Measurements from ENCODE around the gene PGBD2. TPM values are rescaled to one million over a fixed set of nuclear protein-coding genes. Genes with fewer than 3 reads are reported as not detected.
"Not testable (repeated sequence)": the region's sequence is repeated elsewhere in the genome, so short reads cannot be mapped to it uniquely, and the experiment has no call there.

The PGBD2 gene
- total RNA-seq, 1 experiment from 2014 or later = 6.1 TPM

GRCh38 chr1:248884632-248885295, 21.3 kb upstream of the PGBD2 start:
- Histone ChIP-seq H4K20me1 (ENCODE audit: insufficient read depth, low read depth, low read length) (no peaks in the 10 kb centered on the region), H2AFZ (ENCODE audit: low read length) (no peak overlapping the region), H3K36me3 (ENCODE audit: insufficient read depth, low read length) (no peaks in the 10 kb centered on the region), H3K27me3 (ENCODE audit: low read length) (no peaks in the 10 kb centered on the region), H3K9me3 (ENCODE audit: low read length) (no peaks in the 10 kb centered on the region), H3K4me1 (ENCODE audit: low read length) (peaks cover 23% of the 10 kb centered on the region), H3K4me2 (ENCODE audit: low read depth, low read length, poor library complexity, severe bottlenecking) (peak overlapping the region; percentile 8), H3K27ac (ENCODE audit: low read length) (no peak overlapping the region), H3K9ac (ENCODE audit: low read length) (no peak overlapping the region), H3K9me2 (replicated peaks; ENCODE audit: insufficient read depth, low read length) (no peaks in the 10 kb centered on the region), H3K79me2 (ENCODE audit: low read length) (no peaks in the 10 kb centered on the region), H3K4me3 (ENCODE audit: low read length) (no peak overlapping the region)
- peak; percentile 59 for DNase-seq

DNA sequence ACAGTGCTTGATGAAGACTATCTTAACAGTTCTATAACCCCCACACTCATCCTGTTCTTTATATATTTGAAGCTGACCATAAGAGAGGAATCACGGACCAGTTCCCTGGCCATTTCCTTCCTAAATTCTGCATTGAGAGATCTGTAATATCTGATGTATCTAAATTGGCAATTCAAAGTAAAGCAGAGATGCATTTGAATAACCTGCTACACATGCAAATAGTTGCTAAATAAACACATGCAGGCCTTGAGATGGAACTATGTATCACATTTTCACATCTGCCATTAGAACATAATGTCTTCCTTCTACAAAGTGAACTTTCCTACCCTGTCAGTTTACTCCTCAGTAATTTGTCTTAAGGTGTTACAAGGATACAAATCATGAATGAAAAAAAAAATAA, 20.4 kb upstream of the PGBD2 start:
- no peak for DNase-seq
- Histone ChIP-seq H3K27me3 (ENCODE audit: low read length) (no peaks in the 10 kb centered on the region), H2AFZ (ENCODE audit: low read length) (no peak overlapping the region), H3K4me3 (ENCODE audit: low read length) (no peak overlapping the region), H3K36me3 (ENCODE audit: insufficient read depth, low read length) (no peaks in the 10 kb centered on the region), H4K20me1 (ENCODE audit: insufficient read depth, low read depth, low read length) (no peaks in the 10 kb centered on the region), H3K4me2 (ENCODE audit: low read depth, low read length, poor library complexity, severe bottlenecking) (peak overlapping the region; percentile 12), H3K9ac (ENCODE audit: low read length) (no peak overlapping the region), H3K9me3 (ENCODE audit: low read length) (no peaks in the 10 kb centered on the region), H3K79me2 (ENCODE audit: low read length) (no peaks in the 10 kb centered on the region), H3K27ac (ENCODE audit: low read length) (no peak overlapping the region), H3K9me2 (replicated peaks; ENCODE audit: insufficient read depth, low read length) (no peaks in the 10 kb centered on the region), H3K4me1 (ENCODE audit: low read length) (peaks cover 23% of the 10 kb centered on the region)

GRCh38 chr1:248886237-248886895, 19.7 kb upstream of the PGBD2 start:
- H3K4me2 ChIP-seq (ENCODE audit: low read depth, low read length, poor library complexity, severe bottlenecking) = peak overlapping the region; percentile 12
- H2AFZ ChIP-seq (ENCODE audit: low read length) = no peak overlapping the region

GRCh38 chr1:248889914-248890243, 16.2 kb upstream of the PGBD2 start:
- not testable (repeated sequence) for H3K27me3 ChIP-seq (ENCODE audit: low read length); H3K36me3 ChIP-seq (ENCODE audit: insufficient read depth, low read length); H4K20me1 ChIP-seq (ENCODE audit: insufficient read depth, low read depth, low read length); H3K9me2 ChIP-seq (replicated peaks; ENCODE audit: insufficient read depth, low read length); H3K4me2 ChIP-seq (ENCODE audit: low read depth, low read length, poor library complexity, severe bottlenecking); H3K9me3 ChIP-seq (ENCODE audit: low read length); H2AFZ ChIP-seq (ENCODE audit: low read length); H3K79me2 ChIP-seq (ENCODE audit: low read length); H3K4me3 ChIP-seq (ENCODE audit: low read length); DNase-seq; H3K27ac ChIP-seq (ENCODE audit: low read length); H3K9ac ChIP-seq (ENCODE audit: low read length)
- peaks cover 18% of the 10 kb centered on the region for H3K4me1 ChIP-seq (ENCODE audit: low read length)

More at GRCh38 chr1:248886237-248886895, 19.7 kb upstream of the PGBD2 start:
- no peaks in the 10 kb centered on the region for H3K79me2 ChIP-seq (ENCODE audit: low read length)
- H3K9me2 ChIP-seq (replicated peaks; ENCODE audit: insufficient read depth, low read length) = no peaks in the 10 kb centered on the region
- H3K9me3 ChIP-seq (ENCODE audit: low read length) = no peaks in the 10 kb centered on the region
- no peaks in the 10 kb centered on the region for H4K20me1 ChIP-seq (ENCODE audit: insufficient read depth, low read depth, low read length)
- H3K27ac ChIP-seq (ENCODE audit: low read length) = no peak overlapping the region
- H3K4me1 ChIP-seq (ENCODE audit: low read length) = peaks cover 23% of the 10 kb centered on the region
- DNase-seq = no peak
- H3K36me3 ChIP-seq (ENCODE audit: insufficient read depth, low read length) = no peaks in the 10 kb centered on the region
- no peak overlapping the region for H3K9ac ChIP-seq (ENCODE audit: low read length)
- no peaks in the 10 kb centered on the region for H3K27me3 ChIP-seq (ENCODE audit: low read length)
- no peak overlapping the region for H3K4me3 ChIP-seq (ENCODE audit: low read length)

DNA sequence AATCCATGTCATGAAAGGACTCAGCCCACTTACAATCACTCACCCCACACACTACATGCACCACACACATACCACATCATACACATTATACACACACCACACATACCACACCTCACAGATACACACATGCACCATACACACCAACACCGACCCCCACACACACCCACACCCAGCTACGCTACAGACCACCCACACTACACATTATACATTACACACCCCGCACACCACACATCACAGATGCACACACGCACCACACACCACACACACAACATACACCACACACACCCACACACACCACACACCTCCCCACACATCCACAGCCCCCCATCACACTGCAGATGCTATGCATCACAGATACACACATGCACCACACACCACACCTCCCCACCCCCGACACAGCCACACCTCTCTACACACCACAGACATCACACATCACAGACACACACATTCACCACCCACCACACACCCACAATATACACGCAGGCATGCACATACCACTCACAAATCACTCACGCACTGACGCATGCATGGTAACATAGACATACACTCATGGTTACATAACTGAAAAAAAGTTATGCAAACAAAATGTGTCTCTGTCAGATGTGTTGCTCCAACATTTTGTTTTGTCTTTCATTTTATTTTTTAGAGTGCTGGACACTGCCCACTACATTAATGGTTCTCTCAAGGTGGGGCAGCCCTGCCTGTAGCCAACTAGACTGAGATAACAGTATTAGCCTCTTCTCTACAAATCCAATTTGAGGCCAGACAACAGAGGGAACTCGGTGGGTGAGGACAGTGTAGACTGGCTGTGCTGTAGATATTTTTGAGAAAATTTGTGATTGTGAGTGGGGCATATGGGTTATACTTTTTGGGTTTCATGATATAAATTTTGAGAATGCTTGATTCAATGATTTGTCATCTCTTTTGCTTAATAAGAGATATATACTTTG, 15.2 kb upstream of the PGBD2 start:
- no peak for DNase-seq
- H3K4me2 ChIP-seq (ENCODE audit: low read depth, low read length, poor library complexity, severe bottlenecking) = no peak overlapping the region
- peaks cover 8% of the 10 kb centered on the region for H3K4me1 ChIP-seq (ENCODE audit: low read length)
- no peaks in the 10 kb centered on the region for H3K79me2 ChIP-seq (ENCODE audit: low read length)
- no peaks in the 10 kb centered on the region for H3K36me3 ChIP-seq (ENCODE audit: insufficient read depth, low read length)
- no peak overlapping the region for H3K27ac ChIP-seq (ENCODE audit: low read length)
- H3K9me2 ChIP-seq (replicated peaks; ENCODE audit: insufficient read depth, low read length) = no peaks in the 10 kb centered on the region
- H3K9ac ChIP-seq (ENCODE audit: low read length) = no peak overlapping the region
- no peaks in the 10 kb centered on the region for H4K20me1 ChIP-seq (ENCODE audit: insufficient read depth, low read depth, low read length)
- H3K4me3 ChIP-seq (ENCODE audit: low read length) = no peak overlapping the region
- H2AFZ ChIP-seq (ENCODE audit: low read length) = no peak overlapping the region
- no peaks in the 10 kb centered on the region for H3K27me3 ChIP-seq (ENCODE audit: low read length)
- H3K9me3 ChIP-seq (ENCODE audit: low read length) = no peaks in the 10 kb centered on the region

DNA sequence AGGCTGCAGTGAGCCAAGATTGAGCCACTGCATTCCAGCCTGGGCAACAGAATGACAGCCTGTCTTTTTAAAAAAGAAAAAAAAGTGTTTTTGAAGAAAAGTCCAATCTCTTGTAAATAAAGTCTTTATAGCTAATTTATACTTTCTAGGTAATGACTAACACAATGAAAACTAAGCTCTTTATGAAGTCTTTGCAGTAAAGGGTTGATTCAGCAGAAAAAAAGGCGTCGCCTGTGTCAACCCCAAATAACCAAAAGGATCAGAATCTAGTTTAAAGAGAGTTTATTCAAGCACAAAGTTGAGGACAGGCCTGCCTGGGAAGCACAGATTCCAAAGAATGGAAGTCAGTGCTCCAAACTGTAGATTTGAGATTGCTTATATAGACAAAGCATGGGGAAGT, 14.3 kb upstream of the PGBD2 start:
- Histone ChIP-seq H3K9ac (ENCODE audit: low read length) (no peak overlapping the region), H3K4me3 (ENCODE audit: low read length) (no peak overlapping the region), H3K9me3 (ENCODE audit: low read length) (no peaks in the 10 kb centered on the region), H3K27me3 (ENCODE audit: low read length) (no peaks in the 10 kb centered on the region), H4K20me1 (ENCODE audit: insufficient read depth, low read depth, low read length) (no peaks in the 10 kb centered on the region), H3K4me1 (ENCODE audit: low read length) (no peaks in the 10 kb centered on the region), H3K36me3 (ENCODE audit: insufficient read depth, low read length) (no peaks in the 10 kb centered on the region), H2AFZ (ENCODE audit: low read length) (no peak overlapping the region), H3K79me2 (ENCODE audit: low read length) (no peaks in the 10 kb centered on the region), H3K4me2 (ENCODE audit: low read depth, low read length, poor library complexity, severe bottlenecking) (no peak overlapping the region), H3K9me2 (replicated peaks; ENCODE audit: insufficient read depth, low read length) (no peaks in the 10 kb centered on the region), H3K27ac (ENCODE audit: low read length) (no peak overlapping the region)
- DNase-seq = no peak

DNA sequence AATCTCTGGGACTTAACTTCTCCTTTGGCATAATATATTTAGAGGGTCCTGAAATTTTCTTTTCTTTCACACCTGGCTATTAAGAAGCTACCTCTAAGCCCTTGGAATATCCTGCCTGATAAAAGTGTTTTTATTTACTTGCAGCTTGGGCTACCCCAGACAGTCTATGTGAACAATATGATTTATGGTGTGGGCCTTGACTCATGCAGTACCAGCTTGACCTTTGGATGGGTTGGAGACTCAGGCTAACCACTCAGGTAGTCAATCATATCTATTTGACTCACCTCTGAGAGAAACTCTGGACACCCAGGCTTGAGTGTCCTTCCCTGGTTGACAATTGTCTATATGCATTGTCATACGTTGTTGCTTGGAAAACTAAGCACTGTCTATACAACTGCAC, 13.4 kb upstream of the PGBD2 start:
- Histone ChIP-seq H3K36me3 (ENCODE audit: insufficient read depth, low read length) (no peaks in the 10 kb centered on the region), H3K4me3 (ENCODE audit: low read length) (no peak overlapping the region), H4K20me1 (ENCODE audit: insufficient read depth, low read depth, low read length) (no peaks in the 10 kb centered on the region), H2AFZ (ENCODE audit: low read length) (no peak overlapping the region), H3K4me1 (ENCODE audit: low read length) (no peaks in the 10 kb centered on the region), H3K9me2 (replicated peaks; ENCODE audit: insufficient read depth, low read length) (no peaks in the 10 kb centered on the region), H3K9me3 (ENCODE audit: low read length) (no peaks in the 10 kb centered on the region), H3K27me3 (ENCODE audit: low read length) (no peaks in the 10 kb centered on the region), H3K9ac (ENCODE audit: low read length) (no peak overlapping the region), H3K79me2 (ENCODE audit: low read length) (no peaks in the 10 kb centered on the region), H3K4me2 (ENCODE audit: low read depth, low read length, poor library complexity, severe bottlenecking) (no peak overlapping the region), H3K27ac (ENCODE audit: low read length) (no peak overlapping the region)
- no peak for DNase-seq

DNA sequence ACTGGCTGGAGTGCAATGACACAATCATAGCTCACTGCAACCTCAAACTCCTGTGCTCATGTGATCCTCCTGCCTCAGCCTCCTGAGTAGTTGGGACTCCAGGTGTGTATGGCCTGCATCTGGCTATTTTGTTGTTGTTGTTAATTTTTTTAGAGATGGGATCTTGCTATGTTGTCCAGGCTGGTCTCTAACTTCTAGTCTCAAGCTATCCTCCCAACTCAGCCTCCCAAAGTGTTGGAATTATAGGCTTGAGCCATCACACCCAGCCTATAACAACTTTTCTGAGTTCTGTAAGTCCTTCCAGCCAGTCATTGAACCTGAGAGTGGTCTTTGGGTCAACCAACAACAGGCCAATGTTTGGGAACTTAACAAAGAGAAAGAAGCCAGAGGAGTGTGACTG, 11.2 kb upstream of the PGBD2 start:
- H4K20me1 ChIP-seq (ENCODE audit: insufficient read depth, low read depth, low read length) = no peaks in the 10 kb centered on the region
- no peaks in the 10 kb centered on the region for H3K9me2 ChIP-seq (replicated peaks; ENCODE audit: insufficient read depth, low read length)
- H3K4me3 ChIP-seq (ENCODE audit: low read length) = no peak overlapping the region
- H3K36me3 ChIP-seq (ENCODE audit: insufficient read depth, low read length) = no peaks in the 10 kb centered on the region
- no peaks in the 10 kb centered on the region for H3K79me2 ChIP-seq (ENCODE audit: low read length)
- no peaks in the 10 kb centered on the region for H3K9me3 ChIP-seq (ENCODE audit: low read length)
- H3K9ac ChIP-seq (ENCODE audit: low read length) = no peak overlapping the region
- no peak overlapping the region for H3K4me2 ChIP-seq (ENCODE audit: low read depth, low read length, poor library complexity, severe bottlenecking)
- H2AFZ ChIP-seq (ENCODE audit: low read length) = no peak overlapping the region
- no peak for DNase-seq
- H3K27ac ChIP-seq (ENCODE audit: low read length) = no peak overlapping the region
- H3K4me1 ChIP-seq (ENCODE audit: low read length) = no peaks in the 10 kb centered on the region
- no peaks in the 10 kb centered on the region for H3K27me3 ChIP-seq (ENCODE audit: low read length)

All from Karpas-422 (cell line).